H9 (cell line): Measurements from ENCODE around the gene KLHDC10. TPM values are rescaled to one million over a fixed set of nuclear protein-coding genes. Genes with fewer than 3 reads are reported as not detected.

Source experiments
- DNase-seq: peaks from one replicate; pipeline ENCODE4 v3.0.0-alpha.2; 2017
- H2AFZ ChIP-seq: one replicate; pipeline ENCODE4 v1.6.1; 2013; ENCODE audit warnings: mild to moderate bottlenecking, low read length, control low read depth, moderate library complexity
- H2AK5ac ChIP-seq: 2 replicates; pipeline ENCODE4 v1.6.1; 2013; ENCODE audit warnings: low read length, control low read depth, mixed read lengths; ENCODE audit not compliant: insufficient read length
- H2BK120ac ChIP-seq: one replicate; pipeline ENCODE4 v1.6.1; 2013; ENCODE audit warnings: low read depth, mild to moderate bottlenecking, low read length, control low read depth, inconsistent platforms; ENCODE audit not compliant: poor library complexity, severe bottlenecking
- H2BK12ac ChIP-seq: 2 replicates; pipeline ENCODE4 v1.6.1; 2013; ENCODE audit warnings: low read length, control low read depth, mixed read lengths, low read depth; ENCODE audit not compliant: insufficient read length
- H2BK15ac ChIP-seq: 2 replicates; pipeline ENCODE4 v1.6.1; 2013; ENCODE audit warnings: low read depth, low read length, control low read depth
- H2BK20ac ChIP-seq: one replicate; pipeline ENCODE4 v1.6.1; 2013; ENCODE audit warnings: low read depth, mild to moderate bottlenecking, low read length, control low read depth, inconsistent platforms; ENCODE audit not compliant: poor library complexity, severe bottlenecking
- H2BK5ac ChIP-seq: 2 replicates; pipeline ENCODE4 v1.6.1; 2013; ENCODE audit warnings: low read length, control low read depth, mixed read lengths; ENCODE audit not compliant: insufficient read length
- H3K14ac ChIP-seq: 2 replicates; pipeline ENCODE4 v1.6.1; 2013; ENCODE audit warnings: low read length, control low read depth; ENCODE audit not compliant: insufficient read depth
- H3K18ac ChIP-seq: 2 replicates; pipeline ENCODE4 v1.6.1; 2013; ENCODE audit warnings: low read depth, mild to moderate bottlenecking, mixed read lengths, low read length, control low read depth; ENCODE audit not compliant: insufficient read length
- H3K23ac ChIP-seq: 2 replicates; pipeline ENCODE4 v1.6.1; 2013; ENCODE audit warnings: low read length, control low read depth, mixed read lengths, low read depth; ENCODE audit not compliant: insufficient read length
- H3K23me2 ChIP-seq: 2 replicates; pipeline ENCODE4 v1.6.1; 2013; ENCODE audit warnings: low read depth, mild to moderate bottlenecking, mixed read lengths, low read length, control low read depth; ENCODE audit not compliant: insufficient read length, poor library complexity, severe bottlenecking
- H3K27ac ChIP-seq: 2 replicates; pipeline ENCODE4 v1.5.1; 2013; ENCODE audit warnings: low read length, control low read depth, mixed read lengths, low read depth; ENCODE audit not compliant: insufficient read length
- H3K27me3 ChIP-seq: 2 replicates; pipeline ENCODE4 v1.6.1; 2013; ENCODE audit warnings: low read length, control low read depth, inconsistent platforms; ENCODE audit not compliant: insufficient read depth
- H3K4ac ChIP-seq: 2 replicates; pipeline ENCODE4 v1.6.1; 2013; ENCODE audit warnings: low read depth, mild to moderate bottlenecking, control low read depth, inconsistent platforms, low read length, moderate library complexity
- H3K4me1 ChIP-seq: 2 replicates; pipeline ENCODE4 v1.6.1; 2013; ENCODE audit warnings: low read length, control low read depth, inconsistent platforms; ENCODE audit not compliant: insufficient read depth
- H3K4me2 ChIP-seq: 2 replicates; pipeline ENCODE4 v1.6.1; 2013; ENCODE audit warnings: low read length, control low read depth, mixed read lengths; ENCODE audit not compliant: insufficient read length, insufficient read depth
- H3K56ac ChIP-seq: 2 replicates; pipeline ENCODE4 v1.6.1; 2013; ENCODE audit warnings: low read depth, mild to moderate bottlenecking, mixed read lengths, low read length, control low read depth; ENCODE audit not compliant: insufficient read length
- H3K79me1 ChIP-seq: 2 replicates; pipeline ENCODE4 v1.6.1; 2013; ENCODE audit warnings: low read depth, mild to moderate bottlenecking, moderate library complexity, low read length, control low read depth, inconsistent platforms; ENCODE audit not compliant: insufficient read depth, poor library complexity, severe bottlenecking
- H3K79me2 ChIP-seq: 2 replicates; pipeline ENCODE4 v1.6.1; 2013; ENCODE audit warnings: low read length, control low read depth, inconsistent platforms; ENCODE audit not compliant: insufficient read depth
- H3K9ac ChIP-seq: 2 replicates; pipeline ENCODE4 v1.6.1; 2013; ENCODE audit warnings: low read length, control low read depth, mixed read lengths; ENCODE audit not compliant: insufficient read length; ENCODE audit errors: extremely low read depth
- H3K9me3 ChIP-seq: one replicate; pipeline ENCODE4 v1.6.1; 2013; ENCODE audit warnings: low read depth, low read length, inconsistent platforms; ENCODE audit not compliant: control insufficient read depth
- H3T11ph ChIP-seq: one replicate; pipeline ENCODE4 v1.6.1; 2013; ENCODE audit warnings: mild to moderate bottlenecking, low read length, control low read depth, inconsistent platforms
- H4K20me1 ChIP-seq: one replicate; pipeline ENCODE4 v1.6.1; 2013; ENCODE audit not compliant: control insufficient read depth, insufficient read length, insufficient read depth
- H4K5ac ChIP-seq: 2 replicates; pipeline ENCODE4 v1.6.1; 2013; ENCODE audit warnings: low read depth, mild to moderate bottlenecking, mixed read lengths, low read length, control low read depth; ENCODE audit not compliant: insufficient read length
- H4K8ac ChIP-seq: replicated peaks from 2 replicates; pipeline ENCODE4 v1.6.1; 2013; ENCODE audit warnings: low read length, control low read depth, mixed read lengths, low read depth; ENCODE audit not compliant: insufficient read length
- H4K91ac ChIP-seq: 2 replicates; pipeline ENCODE4 v1.6.1; 2013; ENCODE audit warnings: low read depth, mild to moderate bottlenecking, moderate library complexity, mixed read lengths, low read length, control low read depth; ENCODE audit not compliant: insufficient read length
- H3K27ac Mint-ChIP-seq, 3 experiments: 2 replicates in 2 of 3; 3 replicates in 1 of 3; pipeline ENCODE4 v1.8.0; 2020 to 2021; ENCODE audit warnings: mixed read lengths in 3 of 3, mild to moderate bottlenecking in 1 of 3, moderate library complexity in 1 of 3
- H3K27me3 Mint-ChIP-seq: 2 replicates; pipeline ENCODE4 v1.8.0; 2021; ENCODE audit warnings: low read depth, mild to moderate bottlenecking, moderate library complexity, mixed read lengths
- H3K36me3 Mint-ChIP-seq, 3 experiments: 2 replicates in 2 of 3; 3 replicates in 1 of 3; pipeline ENCODE4 v1.8.0; 2020 to 2021; ENCODE audit warnings: low read depth in 3 of 3, mixed read lengths in 3 of 3; ENCODE audit not compliant: insufficient read depth in 1 of 3
- H3K4me1 Mint-ChIP-seq, 2 experiments: 2 replicates each; pipeline ENCODE4 v1.8.0; 2020; ENCODE audit warnings: mixed read lengths in 2 of 2
- H3K4me3 Mint-ChIP-seq, 2 experiments: 2 replicates in 1 of 2; 3 replicates in 1 of 2; pipeline ENCODE4 v1.8.0; 2020 to 2021; ENCODE audit warnings: mild to moderate bottlenecking in 2 of 2, mixed read lengths in 2 of 2, moderate library complexity in 1 of 2
- H3K9me3 Mint-ChIP-seq, 2 experiments: 2 replicates in 1 of 2; 3 replicates in 1 of 2; pipeline ENCODE4 v1.8.0; 2020; ENCODE audit warnings: mild to moderate bottlenecking in 2 of 2, mixed read lengths in 2 of 2, moderate library complexity in 1 of 2
- CTCF ChIP-seq: fragments of 200-600 bp; sonication (generic); conservative IDR thresholded peaks from 3 replicates; pipeline ENCODE4 v1.8.0; 2021; ENCODE audit warnings: antibody characterized with exemption, mild to moderate bottlenecking
- WGBS: extraction: QIAGEN DNeasy Blood & Tissue Kit; methylation state at CpG from one replicate; pipeline ENCODE4 v1.1.7; 2013; ENCODE audit warnings: missing lambda C conversion rate, low lambda C conversion rate, mixed read lengths; ENCODE audit not compliant: insufficient read length; ENCODE audit errors: extremely low coverage; 5-methylcytosine and 5-hydroxymethylcytosine counted together
- total RNA-seq: library from RNA; stranded (reverse); gene quantifications from 2 replicates; pipeline ENCODE4 v1.2.1, GENCODE V29; 2021

The KLHDC10 gene
- total RNA-seq, 1 experiment from 2014 or later = 17.3 TPM

GRCh38 chr7:130160455-130160854 is 90.1 kb downstream of the KLHDC10 start:
- no peak overlapping the region for H2AK5ac ChIP-seq
- no peaks in the 10 kb centered on the region for H3K23me2 ChIP-seq
- Mint-ChIP-seq H3K4me1 (no peaks in the 10 kb centered on the region), H3K36me3 (peaks cover 23 to 66% (median 61%) of the 10 kb centered on the region in 3 experiments), H3K27ac (no peak overlapping the region), H3K4me3 (no peak overlapping the region), H3K27me3 (no peaks in the 10 kb centered on the region), H3K9me3 (peaks cover 4 to 5% of the 10 kb centered on the region in 2 experiments; a peak in 3 of 5 replicates)
- H3T11ph ChIP-seq = no peak overlapping the region
- no peak overlapping the region for H2BK120ac ChIP-seq
- H2BK12ac ChIP-seq = no peak overlapping the region
- no peaks in the 10 kb centered on the region for H3K27me3 ChIP-seq
- H4K8ac ChIP-seq = no peak overlapping the region
- WGBS = no CpG with 5 or more reads among the region's 8 CpGs
- H4K5ac ChIP-seq = no peak overlapping the region
- no peak overlapping the region for H4K91ac ChIP-seq
- H3K4me1 ChIP-seq = no peaks in the 10 kb centered on the region
- no peaks in the 10 kb centered on the region for H3K79me2 ChIP-seq
- no peak overlapping the region for H3K18ac ChIP-seq
- no peaks in the 10 kb centered on the region for H4K20me1 ChIP-seq
- no peak for TF ChIP-seq CTCF
- no peak overlapping the region for H3K9ac ChIP-seq
- no peak for DNase-seq
- H2AFZ ChIP-seq = no peak overlapping the region
- H2BK5ac ChIP-seq = peak overlapping the region; percentile 29
- H2BK15ac ChIP-seq = no peak overlapping the region
- no peak overlapping the region for H3K23ac ChIP-seq
- H3K9me3 ChIP-seq = no peaks in the 10 kb centered on the region
- H2BK20ac ChIP-seq = no peak overlapping the region
- no peak overlapping the region for H3K56ac ChIP-seq
- H3K27ac ChIP-seq = no peak overlapping the region
- H3K4me2 ChIP-seq = no peak overlapping the region
- H3K14ac ChIP-seq = no peak overlapping the region
- no peak overlapping the region for H3K4ac ChIP-seq
- no peaks in the 10 kb centered on the region for H3K79me1 ChIP-seq
